ENCODE measurements around the gene GSTO2.

- TF ChIP-seq CTCF (IDR thresholded peaks at IDR 0.05; ENCODE audit: borderline replicate concordance, extremely low read depth, low read length, poor library complexity, severe bottlenecking) (no peak), EZH2 (IDR thresholded peaks at IDR 0.05; ENCODE audit: borderline replicate concordance, low read depth, low read length, severe bottlenecking) (no peak)
Observed at GRCh38 chr10:104318326-104318725, 49.3 kb downstream of the GSTO2 start.
